ENCODE data around the gene PPIL4.

Gene PPIL4

DNA sequence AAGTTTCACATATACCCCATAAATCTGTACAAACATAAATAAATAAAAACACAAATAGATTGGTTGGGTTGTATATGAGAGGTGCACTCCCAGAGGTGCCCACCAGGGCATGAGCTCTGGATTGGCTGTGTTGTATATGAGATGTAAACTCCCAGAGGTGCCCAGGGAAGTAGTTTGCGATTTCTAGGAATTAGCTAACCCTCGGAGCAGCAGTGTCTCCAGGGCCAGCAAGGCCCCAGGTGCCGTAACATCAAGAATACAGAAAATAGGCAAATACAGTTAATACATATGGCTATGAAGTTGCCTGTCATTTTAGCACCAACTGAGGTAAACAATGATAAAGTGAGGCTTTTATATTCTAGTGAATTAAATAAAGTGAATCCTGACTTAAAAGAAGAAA is 14.9 kb upstream of the PPIL4 start:
- no peak for TF ChIP-seq GATA3 (IDR thresholded peaks at IDR 0.05; ENCODE audit: low read depth, low read length)
- no peak for TF ChIP-seq GATA2 (IDR thresholded peaks at IDR 0.05; ENCODE audit: low read depth, low read length)

- TF ChIP-seq GATA2 (IDR thresholded peaks at IDR 0.05; ENCODE audit: low read depth, low read length) (no peak), GATA3 (IDR thresholded peaks at IDR 0.05; ENCODE audit: low read depth, low read length) (no peak)
Observed at GRCh38 chr6:149559389-149559788, 13.5 kb upstream of the PPIL4 start.

- TF ChIP-seq GATA3 (IDR thresholded peaks at IDR 0.05; ENCODE audit: low read depth, low read length) (no peak), GATA2 (IDR thresholded peaks at IDR 0.05; ENCODE audit: low read depth, low read length) (no peak)
Observed at GRCh38 chr6:149558029-149558428, 12.2 kb upstream of the PPIL4 start.

DNA sequence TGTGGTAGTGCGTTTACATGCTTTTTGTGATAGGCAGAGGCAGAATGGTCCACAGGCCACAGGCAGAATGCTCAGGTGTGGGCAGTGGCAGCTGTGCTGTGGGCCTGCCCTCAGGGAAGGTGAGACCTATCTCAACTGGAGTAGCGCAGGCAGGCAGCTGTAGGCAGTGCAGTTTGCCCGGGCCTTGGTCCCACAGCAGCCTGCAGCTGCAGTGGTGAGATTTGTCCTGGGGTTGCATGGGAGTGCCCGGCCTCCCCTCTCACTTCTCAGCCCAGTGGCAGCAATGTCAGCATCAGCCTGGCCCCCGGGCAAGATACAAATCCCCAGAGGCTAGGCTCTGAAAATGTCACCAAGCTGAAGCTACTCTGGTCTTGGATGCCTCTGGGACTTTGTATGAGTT is 6.1 kb upstream of the PPIL4 start:
- TF ChIP-seq GATA2 (IDR thresholded peaks at IDR 0.05; ENCODE audit: low read depth, low read length), result no peak
- no peak for TF ChIP-seq GATA3 (IDR thresholded peaks at IDR 0.05; ENCODE audit: low read depth, low read length)

DNA sequence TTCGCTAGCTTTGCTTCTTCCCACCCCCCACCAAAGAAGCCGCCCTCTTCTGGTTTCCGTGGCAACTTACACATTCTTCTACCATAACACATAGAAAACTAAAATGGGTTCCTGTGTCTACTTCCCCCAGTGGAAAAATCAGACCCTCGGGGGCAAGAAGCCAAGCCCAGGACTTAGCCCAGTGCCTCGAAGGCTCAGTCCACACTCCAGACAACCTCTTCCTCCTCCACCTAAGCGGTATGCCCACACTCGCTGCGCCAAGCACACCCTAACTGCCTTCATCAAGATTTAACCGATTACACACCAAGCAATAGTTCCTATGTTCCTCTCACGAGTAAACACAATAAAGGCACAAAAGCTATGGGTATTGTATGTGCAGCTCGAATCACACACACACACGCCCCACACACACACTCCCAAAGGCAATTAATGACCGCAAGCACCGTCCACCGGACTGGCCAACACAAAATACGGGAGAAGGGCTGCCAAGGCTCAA is 537 bp downstream of the PPIL4 start:
- TF ChIP-seq GATA3 (IDR thresholded peaks at IDR 0.05; ENCODE audit: low read depth, low read length) (no peak), GATA2 (IDR thresholded peaks at IDR 0.05; ENCODE audit: low read depth, low read length) (no peak)

DNA sequence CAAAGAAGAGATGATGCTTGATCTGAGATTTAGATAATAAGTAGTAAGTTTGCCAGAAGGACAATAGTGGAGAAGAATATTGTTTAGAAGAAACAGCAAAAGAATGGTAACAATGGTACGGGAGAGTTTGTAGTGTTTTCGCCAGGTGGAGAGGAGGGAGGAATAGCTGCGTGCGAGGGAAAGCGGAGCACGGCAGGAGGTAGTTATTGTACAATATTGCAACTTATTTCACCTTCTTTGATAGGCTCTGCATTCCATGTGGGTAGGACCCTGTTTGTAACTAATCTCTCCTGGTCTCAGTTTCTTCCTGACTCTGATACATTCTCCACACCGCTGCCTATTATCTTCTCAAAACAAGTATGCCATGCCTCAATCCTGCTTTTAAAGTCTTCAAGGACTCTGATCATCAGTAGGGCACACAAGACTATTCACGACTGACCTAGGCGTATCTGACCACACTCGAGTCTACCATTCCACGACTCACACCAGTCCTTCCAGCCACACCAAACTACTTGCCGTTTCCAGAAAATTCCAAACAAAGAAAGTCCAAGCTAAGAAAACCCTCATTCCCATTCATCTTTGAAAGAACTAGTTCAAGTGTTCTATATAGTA is 1.1 kb downstream of the PPIL4 start:
- TF ChIP-seq GATA3 (IDR thresholded peaks at IDR 0.05; ENCODE audit: low read depth, low read length), result no peak
- no peak for TF ChIP-seq GATA2 (IDR thresholded peaks at IDR 0.05; ENCODE audit: low read depth, low read length)

DNA sequence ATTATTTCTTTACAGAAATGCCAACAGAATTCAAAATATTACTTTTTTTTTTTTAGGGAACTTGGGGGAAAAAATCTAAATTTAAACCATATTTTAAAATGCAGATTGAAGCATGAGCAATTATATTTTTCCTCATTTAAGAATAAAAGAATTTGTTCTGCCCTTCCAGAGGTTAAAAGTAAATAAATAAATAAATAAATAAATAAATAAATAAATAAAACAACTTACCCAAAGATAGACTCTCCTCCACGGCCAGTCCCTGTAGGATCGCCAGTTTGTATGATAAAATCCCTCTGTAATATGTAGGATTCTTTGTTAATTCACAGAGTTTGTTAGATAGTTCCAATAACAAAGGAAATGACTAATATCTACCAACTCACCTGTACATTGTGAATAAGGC is 4.7 kb downstream of the PPIL4 start:
- TF ChIP-seq GATA3 (IDR thresholded peaks at IDR 0.05; ENCODE audit: low read depth, low read length) (no peak), GATA2 (IDR thresholded peaks at IDR 0.05; ENCODE audit: low read depth, low read length) (no peak)

DNA sequence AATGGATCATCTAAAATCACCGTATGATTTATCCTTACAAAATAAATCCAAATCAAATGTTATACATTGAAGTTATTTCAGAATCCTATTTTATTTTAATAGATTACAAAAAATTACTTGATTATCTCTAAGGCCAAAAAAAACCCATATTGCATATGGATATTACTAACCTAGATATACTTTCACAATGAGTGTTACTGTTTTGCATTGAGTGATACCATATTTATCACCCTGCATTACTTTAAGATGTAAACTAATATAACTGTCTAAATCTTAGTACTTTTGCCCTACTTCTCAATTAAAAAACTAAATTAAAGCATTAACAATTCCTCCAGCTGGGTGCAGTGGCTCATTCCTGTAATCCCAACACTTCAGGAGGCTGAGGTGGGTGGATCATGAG is 11.1 kb downstream of the PPIL4 start:
- TF ChIP-seq GATA3 (IDR thresholded peaks at IDR 0.05; ENCODE audit: low read depth, low read length) (no peak), GATA2 (IDR thresholded peaks at IDR 0.05; ENCODE audit: low read depth, low read length) (no peak)

DNA sequence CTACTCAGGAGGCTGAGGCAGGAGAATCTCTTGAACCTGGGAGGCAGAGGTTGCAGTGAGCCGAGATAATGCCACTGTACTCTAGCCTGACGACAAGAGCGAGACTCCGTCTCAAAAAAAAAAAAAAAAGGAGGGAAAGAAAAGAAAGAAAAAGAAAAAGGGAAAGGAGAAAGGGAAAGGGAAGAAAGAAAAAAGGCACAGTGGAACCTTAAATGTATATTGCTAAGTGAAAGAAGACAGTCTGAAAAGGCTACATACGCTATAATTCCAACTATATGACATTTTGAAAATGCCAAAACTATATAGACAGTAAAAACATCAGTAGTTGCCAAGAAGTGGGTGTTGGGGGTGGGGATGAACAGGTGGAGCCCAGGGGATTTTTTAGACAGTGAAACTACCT is 16.2 kb downstream of the PPIL4 start:
- no peak for TF ChIP-seq GATA2 (IDR thresholded peaks at IDR 0.05; ENCODE audit: low read depth, low read length)
- TF ChIP-seq GATA3 (IDR thresholded peaks at IDR 0.05; ENCODE audit: low read depth, low read length), result no peak

DNA sequence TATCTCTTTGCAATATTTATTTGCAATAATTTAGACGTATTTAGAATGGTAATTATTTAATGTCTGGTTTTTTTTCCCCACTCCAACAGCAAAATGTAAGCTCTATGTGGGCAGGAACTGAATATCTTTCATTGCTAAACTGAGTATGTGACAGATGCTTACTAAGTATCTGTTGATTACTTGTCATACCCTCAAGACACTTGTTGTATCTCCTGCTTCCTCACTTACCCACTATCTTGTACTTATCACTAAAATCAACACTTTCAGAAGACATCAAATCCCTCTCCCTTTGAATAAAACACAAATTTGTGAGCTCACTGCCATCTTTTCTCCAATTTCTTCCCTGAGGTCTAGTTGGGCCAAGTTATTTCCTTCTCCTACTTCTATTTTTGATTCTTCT is 30.3 kb downstream of the PPIL4 start:
- TF ChIP-seq GATA2 (IDR thresholded peaks at IDR 0.05; ENCODE audit: low read depth, low read length) (no peak), GATA3 (IDR thresholded peaks at IDR 0.05; ENCODE audit: low read depth, low read length) (no peak)

DNA sequence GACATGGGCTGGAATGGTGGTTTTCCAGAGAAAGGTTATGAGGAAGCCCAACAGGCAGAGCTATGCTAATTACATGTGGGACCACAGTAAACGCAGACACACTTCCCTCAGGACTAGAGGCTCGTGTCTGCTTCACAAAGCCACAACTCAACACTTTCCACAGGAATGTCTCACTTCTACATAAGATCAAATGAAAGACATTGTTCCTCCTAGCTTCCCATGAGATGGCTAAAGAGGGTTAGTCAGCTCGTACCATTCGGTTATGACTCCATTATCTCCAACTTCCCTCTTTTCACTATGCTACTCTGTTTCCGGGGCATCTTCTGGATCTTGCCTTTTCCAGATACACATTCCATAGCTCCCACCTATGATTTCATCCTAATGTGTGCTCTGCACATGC is 31.9 kb downstream of the PPIL4 start:
- no peak for TF ChIP-seq GATA3 (IDR thresholded peaks at IDR 0.05; ENCODE audit: low read depth, low read length)
- TF ChIP-seq GATA2 (IDR thresholded peaks at IDR 0.05; ENCODE audit: low read depth, low read length), result no peak

GRCh38 chr6:149510793-149511512 is 34.9 kb downstream of the PPIL4 start:
- TF ChIP-seq GATA3 (IDR thresholded peaks at IDR 0.05; ENCODE audit: low read depth, low read length), result no peak
- TF ChIP-seq GATA2 (IDR thresholded peaks at IDR 0.05; ENCODE audit: low read depth, low read length), result no peak

DNA sequence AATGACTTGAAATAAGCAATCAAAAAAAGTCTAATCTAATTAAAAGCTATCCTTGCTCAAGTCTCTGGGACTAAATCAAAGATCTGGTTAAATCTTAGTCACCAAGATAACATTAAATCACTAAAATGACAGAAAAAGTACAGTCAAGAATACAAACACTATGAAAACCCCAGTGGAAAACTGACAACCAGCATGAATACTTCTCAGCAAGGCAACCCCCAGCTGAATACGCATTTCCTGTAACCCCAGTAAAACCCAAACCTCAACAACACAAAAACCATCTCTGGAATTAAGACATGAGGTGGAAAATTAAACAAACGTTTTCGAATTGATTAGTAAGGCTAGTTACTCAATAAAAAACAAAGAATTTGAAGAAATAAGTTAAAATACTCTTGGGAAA is 37.4 kb downstream of the PPIL4 start:
- TF ChIP-seq GATA2 (IDR thresholded peaks at IDR 0.05; ENCODE audit: low read depth, low read length) (no peak), GATA3 (IDR thresholded peaks at IDR 0.05; ENCODE audit: low read depth, low read length) (no peak)

GRCh38 chr6:149503872-149504271 is 42.0 kb downstream of the PPIL4 start:
- TF ChIP-seq GATA3 (IDR thresholded peaks at IDR 0.05; ENCODE audit: low read depth, low read length) (no peak), GATA2 (IDR thresholded peaks at IDR 0.05; ENCODE audit: low read depth, low read length) (no peak)

DNA sequence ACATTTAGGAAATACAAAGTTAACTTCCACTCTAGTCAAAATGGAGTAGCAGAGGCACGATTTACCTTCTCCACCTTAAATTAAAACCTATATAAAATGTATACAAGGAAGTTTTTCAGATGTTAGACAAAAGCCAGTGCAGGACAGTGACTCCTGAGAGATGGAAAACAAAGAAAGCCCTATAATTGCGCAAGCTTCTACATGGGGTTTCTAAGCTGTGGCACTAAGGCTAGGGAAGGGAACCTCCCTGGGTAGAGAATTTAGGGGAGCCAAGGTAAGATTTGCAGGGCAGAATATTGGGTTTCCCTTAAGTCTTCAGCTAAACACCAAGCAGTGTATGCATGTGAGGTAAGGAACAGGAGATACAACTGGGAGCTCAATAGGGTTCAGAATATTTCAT is 42.6 kb downstream of the PPIL4 start:
- TF ChIP-seq GATA2 (IDR thresholded peaks at IDR 0.05; ENCODE audit: low read depth, low read length) (no peak), GATA3 (IDR thresholded peaks at IDR 0.05; ENCODE audit: low read depth, low read length) (no peak)
